Renal cortex interstitium (tissue), 11 donors: ENCODE results near the gene SLC41A3. TPM values are rescaled to one million over a fixed set of nuclear protein-coding genes. Genes with fewer than 3 reads are reported as not detected.
"Not testable (repeated sequence)": the region's sequence is repeated elsewhere in the genome, so short reads cannot be mapped to it uniquely, and the experiment has no call there.

ENCODE experiments used
- DNase-seq, 11 donors: peaks; one replicate each; pipeline ENCODE4 v3.0.0-alpha.2; 2013; ENCODE audit warnings: low read depth in 9 of 11, low spot score in 4 of 11; ENCODE audit errors: extremely low read depth in 1 of 11
- polyA plus RNA-seq, 3 donors: library from polyadenylated mRNA; unstranded; fragments of 120-200 nt; gene quantifications; one replicate each; pipeline ENCODE4 v1.2.1, GENCODE V29; 2013; ENCODE audit not compliant: insufficient read length in 3 of 3

The SLC41A3 gene
- polyA plus RNA-seq, 3 donors: 72.5 to 78.3 (median 74.3) TPM

GRCh38 chr3:126049289-126050049 is 34.5 kb downstream of the SLC41A3 start:
- no peak for DNase-seq

GRCh38 chr3:126040386-126040785 is 43.5 kb downstream of the SLC41A3 start:
- no peak for DNase-seq

GRCh38 chr3:126039870-126040269 is 44.1 kb downstream of the SLC41A3 start:
- DNase-seq: no peak

GRCh38 chr3:126038791-126039190 is 45.1 kb downstream of the SLC41A3 start:
- not testable (repeated sequence) for DNase-seq

GRCh38 chr3:126036056-126036549 is 47.8 kb downstream of the SLC41A3 start:
- no peak for DNase-seq

GRCh38 chr3:126035362-126036050 is 48.4 kb downstream of the SLC41A3 start:
- DNase-seq: no peak

- no peak for DNase-seq
Measured at GRCh38 chr3:126034481-126035361, 49.2 kb downstream of the SLC41A3 start.

GRCh38 chr3:126033765-126034164 is 50.2 kb downstream of the SLC41A3 start:
- DNase-seq: no peak

- no peak for DNase-seq
Measured at GRCh38 chr3:126033051-126033745, 50.7 kb downstream of the SLC41A3 start.

- DNase-seq: no peak
Measured at GRCh38 chr3:126031981-126032471, 51.9 kb downstream of the SLC41A3 start.

GRCh38 chr3:126030455-126030854 is 53.5 kb downstream of the SLC41A3 start:
- DNase-seq: no peak

GRCh38 chr3:126029241-126029640 is 54.7 kb downstream of the SLC41A3 start:
- no peak for DNase-seq

GRCh38 chr3:126028096-126028495 is 55.8 kb downstream of the SLC41A3 start:
- DNase-seq: no peak

GRCh38 chr3:126026761-126027160 is 57.2 kb downstream of the SLC41A3 start:
- DNase-seq: no peak

GRCh38 chr3:126026277-126026751 is 57.6 kb downstream of the SLC41A3 start:
- DNase-seq: no peak

- DNase-seq: no peak
Measured at GRCh38 chr3:126025862-126026261, 58.1 kb downstream of the SLC41A3 start.

GRCh38 chr3:126025116-126025729 is 58.7 kb downstream of the SLC41A3 start:
- no peak for DNase-seq
